ENCODE data around the gene VN1R2.
A peak's percentile ranks its signal among the peaks of the same experiment; 100 is the strongest.
"Not testable (repeated sequence)": the region's sequence is repeated elsewhere in the genome, so short reads cannot be mapped to it uniquely, and the experiment has no call there.

The VN1R2 gene

DNA sequence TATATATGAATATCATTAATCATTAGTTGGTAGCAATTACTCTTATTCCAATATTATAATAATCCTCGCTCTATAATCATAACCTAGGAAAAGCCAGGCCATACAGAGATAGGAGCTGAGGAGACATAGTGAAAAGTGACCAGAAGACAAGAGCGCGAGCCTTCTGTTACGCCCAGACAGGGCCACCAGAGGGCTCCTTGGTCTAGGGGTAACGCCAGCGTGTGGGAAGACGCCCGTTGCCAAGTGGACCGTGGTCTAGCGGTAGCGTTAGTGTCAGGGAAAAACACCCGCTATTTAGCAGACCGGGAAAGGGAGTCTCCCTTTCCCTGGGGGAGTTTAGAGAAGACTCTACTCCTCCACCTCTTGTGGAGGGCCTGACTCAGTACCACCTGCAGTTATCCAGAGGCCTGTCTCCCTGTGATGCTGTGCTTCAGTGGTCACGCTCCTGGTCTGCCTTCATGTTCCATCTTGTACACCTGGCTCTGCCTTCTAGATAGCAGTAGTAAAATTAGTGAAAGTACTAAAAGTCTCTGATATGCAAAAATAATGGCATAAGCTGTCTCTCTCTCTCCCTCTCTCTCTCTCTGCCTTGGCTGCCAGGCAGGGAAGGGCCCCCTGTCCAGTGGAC lies at the start of gene VN1R2:
VN1R2 (plus strand) TSS at position 578 of the 628 bp plus-strand sequence. CDS start 84 bp downstream, outside the sequence.
- not testable (repeated sequence) for DNase-seq (ENCODE audit: low spot score)

- DNase-seq (ENCODE audit: low spot score), result not testable (repeated sequence)
Measured at GRCh38 chr19:53211554-53211953, 46.5 kb upstream of the VN1R2 start.

- DNase-seq (ENCODE audit: low spot score), result no peak
Measured at GRCh38 chr19:53212703-53213320, 45.3 kb upstream of the VN1R2 start.

GRCh38 chr19:53222716-53223115 lies 35.4 kb upstream of the VN1R2 start:
- DNase-seq (ENCODE audit: low spot score), result not testable (repeated sequence)

GRCh38 chr19:53224606-53225005 lies 33.5 kb upstream of the VN1R2 start:
- no peak for DNase-seq (ENCODE audit: low spot score)

- DNase-seq (ENCODE audit: low spot score), result no peak
Measured at GRCh38 chr19:53237114-53237777, 20.8 kb upstream of the VN1R2 start.

DNA sequence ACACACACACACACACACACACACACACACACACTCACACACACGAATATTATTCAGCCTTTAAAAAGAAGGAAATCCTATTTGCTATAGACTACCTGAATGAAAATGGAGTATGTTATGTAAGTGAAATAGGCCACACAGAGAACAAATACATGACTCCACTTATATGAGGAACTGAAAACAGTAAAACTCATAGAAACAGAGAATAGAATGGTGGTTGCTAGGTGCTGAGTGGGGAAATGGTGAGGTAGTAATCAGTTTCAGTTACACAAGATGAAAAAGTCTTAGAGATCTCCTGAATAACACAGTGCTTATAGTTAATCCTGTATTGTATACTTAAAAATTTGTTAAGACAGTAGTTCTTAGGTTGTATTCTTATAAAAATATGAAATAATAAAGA lies 11.6 kb upstream of the VN1R2 start:
- no peak for DNase-seq (ENCODE audit: low spot score)

DNA sequence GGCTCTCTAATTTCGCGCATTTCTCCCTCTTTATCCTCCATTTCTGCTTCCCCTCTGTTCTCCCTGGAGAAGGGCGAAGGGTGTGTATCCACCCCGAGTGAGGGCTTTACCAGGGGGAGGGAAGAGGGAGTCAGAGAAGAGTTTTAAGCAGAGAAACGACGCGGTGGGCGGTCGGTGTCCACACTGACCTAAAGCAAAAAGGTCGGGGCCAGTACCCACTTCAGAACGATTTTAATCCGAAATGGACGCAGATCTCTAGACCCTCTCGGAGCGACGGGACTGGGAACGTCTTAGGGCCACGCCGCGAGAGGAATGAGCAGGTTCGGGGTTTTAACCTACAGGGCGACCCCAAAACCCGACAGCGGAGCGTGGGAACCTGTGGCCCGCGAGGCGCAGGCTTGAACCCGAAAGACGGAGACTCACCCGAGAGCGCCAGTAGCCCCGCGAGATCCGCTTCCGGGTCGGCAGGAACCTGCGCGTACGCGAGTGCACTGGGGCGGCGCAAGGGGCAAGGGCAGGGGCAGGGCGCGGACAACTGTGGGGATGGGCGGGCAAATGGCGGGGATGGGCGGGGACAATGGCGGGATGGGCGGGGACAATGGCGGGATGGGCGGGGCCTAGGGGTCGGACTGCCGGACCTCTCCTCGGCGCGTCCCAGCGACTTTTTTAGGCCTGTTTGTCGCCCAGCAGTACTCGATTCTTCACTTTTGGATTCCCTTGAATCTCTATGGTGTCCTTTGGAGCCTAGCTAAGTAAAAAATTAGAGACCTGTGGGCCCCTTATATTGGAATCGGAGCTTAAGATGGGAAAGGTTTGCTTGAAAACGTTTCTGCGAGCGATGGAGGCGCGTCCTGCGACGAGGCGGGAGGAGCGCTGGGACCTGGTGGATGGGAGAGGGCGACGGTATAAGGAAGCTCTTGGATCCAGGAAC lies 3.4 kb upstream of the VN1R2 start, which contains the start of gene ZNF677:
ZNF677 (minus strand) TSS at position 463 of the 931 bp plus-strand sequence. CDS start 3,323 bp downstream, outside the sequence.
- DNase-seq (ENCODE audit: low spot score), result peak; percentile 95

GRCh38 chr19:53267623-53268022 lies 9.5 kb downstream of the VN1R2 start, which contains the start of gene VN1R4:
Gene VN1R4, minus strand, starts transcription at chr19:53267723. Its CDS starts 58 bp downstream, at chr19:53267665.
- not testable (repeated sequence) for DNase-seq (ENCODE audit: low spot score)

GRCh38 chr19:53269861-53270260 lies 11.8 kb downstream of the VN1R2 start:
- not testable (repeated sequence) for DNase-seq (ENCODE audit: low spot score)

GRCh38 chr19:53272044-53272443 lies 14.0 kb downstream of the VN1R2 start:
- no peak for DNase-seq (ENCODE audit: low spot score)

- no peak for DNase-seq (ENCODE audit: low spot score)
Measured at GRCh38 chr19:53275480-53275879, 17.4 kb downstream of the VN1R2 start.

- DNase-seq (ENCODE audit: low spot score), result not testable (repeated sequence)
Measured at GRCh38 chr19:53281947-53282346, 23.9 kb downstream of the VN1R2 start.

DNA sequence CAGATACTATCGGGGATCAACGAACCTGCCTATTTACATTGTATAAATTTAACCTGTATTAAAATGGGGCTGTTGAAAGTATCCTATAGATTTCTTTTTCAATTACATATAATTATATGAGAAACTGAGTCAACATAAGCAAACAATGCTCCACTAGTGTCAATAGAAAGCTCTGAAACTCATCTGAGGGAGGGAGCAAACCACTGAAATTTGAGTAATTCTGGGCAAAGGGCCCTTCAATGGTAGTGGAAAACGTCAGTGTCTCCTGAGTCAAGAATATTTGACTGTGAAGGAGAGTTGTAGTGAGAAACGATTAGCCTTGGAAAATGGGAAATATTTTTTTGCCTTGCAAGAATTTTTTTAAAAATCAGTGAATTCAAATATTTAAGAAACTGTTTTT lies 27.0 kb downstream of the VN1R2 start:
- DNase-seq (ENCODE audit: low spot score), result no peak

DNA sequence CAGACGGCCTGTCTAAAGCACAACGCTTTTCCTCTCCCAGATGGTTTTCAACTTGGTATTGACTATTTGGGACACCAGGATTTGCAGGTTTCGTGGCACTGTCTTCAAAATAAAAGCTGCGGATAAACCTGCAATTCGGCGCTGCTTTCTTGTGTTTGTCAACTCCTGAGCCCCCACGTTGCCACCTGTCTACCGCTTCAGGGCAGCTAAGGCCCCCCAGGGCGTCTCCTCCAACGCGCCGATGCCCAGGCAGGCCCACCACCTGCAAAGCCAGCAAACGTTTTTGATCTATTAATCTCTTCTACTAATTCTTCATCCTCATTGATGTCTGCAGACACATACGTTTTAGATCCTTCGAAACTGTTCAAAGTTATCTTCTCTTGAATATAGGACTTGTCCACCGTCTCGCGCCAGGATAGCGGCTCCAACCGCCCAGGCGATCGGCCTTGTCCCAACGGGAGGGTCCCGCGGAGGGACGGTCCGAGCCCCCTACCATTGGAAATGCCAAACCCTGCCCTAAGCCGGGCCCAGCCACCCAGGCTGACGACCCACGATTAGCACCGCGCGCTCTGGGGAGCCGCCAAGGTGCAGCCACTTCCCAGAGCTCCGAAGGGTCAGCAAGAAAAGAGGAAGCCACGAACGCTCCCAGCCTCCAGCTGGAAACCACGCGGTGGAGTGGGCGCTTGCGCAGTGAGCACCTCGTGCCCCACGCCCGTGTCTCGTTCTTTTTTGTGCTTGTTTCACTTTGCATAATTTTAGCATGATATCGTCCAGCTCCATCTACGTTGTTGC lies 32.9 kb downstream of the VN1R2 start:
- DNase-seq (ENCODE audit: low spot score), result no peak

GRCh38 chr19:53294786-53295441 lies 36.8 kb downstream of the VN1R2 start:
- no peak for DNase-seq (ENCODE audit: low spot score)

DNA sequence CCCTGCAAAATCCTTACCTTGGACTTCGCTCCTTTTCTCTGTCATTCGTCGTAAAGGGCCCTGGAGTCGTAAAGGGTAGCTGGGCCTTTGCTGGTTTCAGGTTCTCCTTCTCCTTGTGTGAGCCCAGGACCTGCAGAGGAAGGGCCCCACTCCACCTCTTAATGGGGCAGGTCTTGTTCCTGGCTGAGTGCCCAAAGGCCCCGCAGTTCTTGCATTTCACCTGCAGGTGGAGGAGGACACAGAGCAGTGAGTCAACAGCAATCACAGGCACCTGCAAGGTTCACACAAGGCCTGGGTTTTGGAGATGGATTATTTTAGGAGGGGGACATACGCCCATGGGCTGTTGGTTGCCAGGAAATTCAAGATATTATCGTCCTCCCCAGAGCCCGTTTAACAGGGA lies 43.2 kb downstream of the VN1R2 start:
- DNase-seq (ENCODE audit: low spot score), result not testable (repeated sequence)

DNA sequence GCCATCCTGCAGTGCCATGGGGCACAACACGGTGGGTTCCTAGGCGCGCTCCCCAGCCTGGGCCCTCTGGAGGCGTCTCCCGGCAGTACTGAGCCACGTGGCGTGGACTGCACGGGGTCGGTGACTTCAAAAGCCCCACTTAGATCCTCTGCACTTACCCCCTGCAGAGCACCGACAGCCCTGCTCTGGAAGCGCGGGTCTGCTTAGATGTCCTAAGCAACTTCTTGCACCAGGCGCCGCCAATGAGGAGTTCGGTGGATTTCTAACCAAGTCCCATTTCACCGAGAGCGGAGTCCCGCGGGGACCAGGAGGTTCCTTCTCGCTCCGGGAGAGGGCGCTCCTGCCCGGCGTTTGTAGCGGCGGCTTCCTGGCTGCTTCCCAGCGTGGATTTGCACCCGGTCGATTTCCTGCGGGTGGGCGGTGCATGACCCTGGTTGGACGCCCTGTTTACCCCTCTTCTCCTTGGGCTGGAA lies 50.3 kb downstream of the VN1R2 start:
- DNase-seq (ENCODE audit: low spot score), result peak; percentile 22
